CD14-positive monocyte (primary cell): ENCODE data around the gene NXNL1. TPM values are rescaled to one million over a fixed set of nuclear protein-coding genes. Genes with fewer than 3 reads are reported as not detected.

Source experiments
- DNase-seq, 3 donors: peaks; one replicate each; pipeline ENCODE4 v3.0.0-alpha.2; 2011 to 2022
- H2AFZ ChIP-seq: 2 replicates; pipeline ENCODE4 v1.6.0; 2012; ENCODE audit warnings: mild to moderate bottlenecking, low read depth, low read length, inconsistent platforms; ENCODE audit not compliant: insufficient read depth, poor library complexity, severe bottlenecking
- H3K27ac ChIP-seq, 2 donors: 1 replicate in 1 of 2; 2 replicates in 1 of 2; pipeline ENCODE4 v1.5.1; 2012 to 2013; ENCODE audit warnings: low read length in 2 of 2, control low read depth in 1 of 2, inconsistent platforms in 1 of 2, low read depth in 1 of 2, mild to moderate bottlenecking in 1 of 2
- H3K27me3 ChIP-seq, 2 donors: one replicate each; pipeline versions ENCODE4 v1.6.0 to v1.6.1; 2011 to 2013; ENCODE audit warnings: low read length in 2 of 2; ENCODE audit not compliant: control insufficient read depth in 2 of 2, insufficient read depth in 2 of 2
- H3K36me3 ChIP-seq, 2 donors: replicated peaks in 1 of 2; 1 replicate in 1 of 2; 2 replicates in 1 of 2; pipeline versions ENCODE4 v1.5.1 to v1.6.1; 2012 to 2013; ENCODE audit warnings: low read length in 2 of 2, control low read depth in 1 of 2, inconsistent platforms in 1 of 2, mild to moderate bottlenecking in 1 of 2; ENCODE audit not compliant: insufficient read depth in 2 of 2, control insufficient read depth in 1 of 2
- H3K4me1 ChIP-seq, 2 donors: 1 replicate in 1 of 2; 2 replicates in 1 of 2; pipeline versions ENCODE4 v1.5.1 to v1.6.1; 2012 to 2013; ENCODE audit warnings: low read length in 2 of 2, control low read depth in 1 of 2, inconsistent platforms in 1 of 2, mild to moderate bottlenecking in 1 of 2, moderate library complexity in 1 of 2; ENCODE audit not compliant: insufficient read depth in 2 of 2, control insufficient read depth in 1 of 2
- H3K4me2 ChIP-seq: replicated peaks from 2 replicates; pipeline ENCODE3; 2012; ENCODE audit warnings: low read length, moderate library complexity, mild to moderate bottlenecking; ENCODE audit not compliant: poor library complexity, severe bottlenecking; ENCODE audit errors: extremely low read depth
- H3K4me3 ChIP-seq, 3 experiments: fragments of 200-600 bp in 1 of 3; sonication (generic) in 1 of 3; replicated peaks in 1 of 3; 1 replicate in 2 of 3; 2 replicates in 1 of 3; pipeline ENCODE4 v1.5.1; 2011 to 2013; ENCODE audit warnings: low read length in 3 of 3, mild to moderate bottlenecking in 3 of 3, control low read depth in 2 of 3, low read depth in 2 of 3, inconsistent platforms in 1 of 3, moderate library complexity in 1 of 3
- H3K79me2 ChIP-seq: 2 replicates; pipeline ENCODE4 v1.6.0; 2012; ENCODE audit warnings: mild to moderate bottlenecking, control low read depth, inconsistent platforms, low read length, moderate library complexity; ENCODE audit not compliant: insufficient read depth
- H3K9ac ChIP-seq: 2 replicates; pipeline ENCODE4 v1.6.0; 2017; ENCODE audit warnings: low read length, mild to moderate bottlenecking; ENCODE audit not compliant: insufficient read depth, poor library complexity, severe bottlenecking
- H3K9me3 ChIP-seq, 2 donors: replicated peaks in 1 of 2; 1 replicate in 1 of 2; 2 replicates in 1 of 2; pipeline versions ENCODE4 v1.5.1 to v1.6.1; 2012 to 2013; ENCODE audit warnings: low read length in 2 of 2, control low read depth in 1 of 2; ENCODE audit not compliant: control insufficient read depth in 1 of 2, insufficient read depth in 1 of 2
- H4K20me1 ChIP-seq: 2 replicates; pipeline ENCODE4 v1.6.0; 2012; ENCODE audit warnings: mild to moderate bottlenecking, low read length, control low read depth, moderate library complexity; ENCODE audit not compliant: insufficient read depth
- H3K27ac Mint-ChIP-seq, 7 donors: one replicate each; pipeline ENCODE4 v1.8.0; 2020; ENCODE audit warnings: mild to moderate bottlenecking in 7 of 7, mixed read lengths in 7 of 7, moderate library complexity in 6 of 7, inconsistent platforms in 2 of 7
- H3K27me3 Mint-ChIP-seq, 3 donors: one replicate each; pipeline ENCODE4 v1.8.0; 2021 to 2022; ENCODE audit warnings: low read depth in 3 of 3, mild to moderate bottlenecking in 3 of 3, mixed read lengths in 3 of 3, moderate library complexity in 3 of 3, inconsistent platforms in 1 of 3
- H3K36me3 Mint-ChIP-seq, 2 donors: one replicate each; pipeline ENCODE4 v1.8.0; 2020; ENCODE audit warnings: mixed read lengths in 2 of 2, inconsistent platforms in 1 of 2, mild to moderate bottlenecking in 1 of 2
- H3K4me1 Mint-ChIP-seq: one replicate; pipeline ENCODE4 v1.8.0; 2020; ENCODE audit warnings: mild to moderate bottlenecking, mixed read lengths
- H3K4me3 Mint-ChIP-seq, 2 donors: one replicate each; pipeline ENCODE4 v1.8.0; 2020; ENCODE audit warnings: mild to moderate bottlenecking in 2 of 2, mixed read lengths in 2 of 2, moderate library complexity in 1 of 2
- H3K9me3 Mint-ChIP-seq, 7 donors: one replicate each; pipeline ENCODE4 v1.8.0; 2020 to 2022; ENCODE audit warnings: mixed read lengths in 7 of 7, mild to moderate bottlenecking in 6 of 7, moderate library complexity in 6 of 7, inconsistent platforms in 2 of 7
- CTCF ChIP-seq: fragments of 200-600 bp; IDR thresholded peaks from one replicate; pipeline ENCODE4 v1.8.0; 2022; ENCODE audit warnings: antibody characterized with exemption, mild to moderate bottlenecking
- WGBS: methylation state at CpG from one replicate; pipeline ENCODE4 v1.1.5; 2013; ENCODE audit warnings: missing lambda C conversion rate; ENCODE audit not compliant: insufficient coverage; 5-methylcytosine and 5-hydroxymethylcytosine counted together
- intact Hi-C, 2 donors: fragments of 100-400 bp; cut with micrococcal nuclease; formaldehyde crosslinking; loops; one replicate each; pipeline versions ENCODE4 v1.15.0 to v1.15.1; 2023
- polyA plus RNA-seq, 3 donors: library from polyadenylated mRNA; depleted of rRNA in 1 of 3; unstranded in 2 of 3; stranded (reverse) in 1 of 3; fragments of 300-500 nt in 2 of 3; fragments of >200 nt in 1 of 3; fragmentation: Illumina TruSeq in 2 of 3; gene quantifications; 1 replicate in 2 of 3; 2 replicates in 1 of 3; pipeline ENCODE4 v1.2.3, GENCODE V29; 2012 to 2021

Gene NXNL1
- polyA plus RNA-seq, 3 donors: not detected

DNA sequence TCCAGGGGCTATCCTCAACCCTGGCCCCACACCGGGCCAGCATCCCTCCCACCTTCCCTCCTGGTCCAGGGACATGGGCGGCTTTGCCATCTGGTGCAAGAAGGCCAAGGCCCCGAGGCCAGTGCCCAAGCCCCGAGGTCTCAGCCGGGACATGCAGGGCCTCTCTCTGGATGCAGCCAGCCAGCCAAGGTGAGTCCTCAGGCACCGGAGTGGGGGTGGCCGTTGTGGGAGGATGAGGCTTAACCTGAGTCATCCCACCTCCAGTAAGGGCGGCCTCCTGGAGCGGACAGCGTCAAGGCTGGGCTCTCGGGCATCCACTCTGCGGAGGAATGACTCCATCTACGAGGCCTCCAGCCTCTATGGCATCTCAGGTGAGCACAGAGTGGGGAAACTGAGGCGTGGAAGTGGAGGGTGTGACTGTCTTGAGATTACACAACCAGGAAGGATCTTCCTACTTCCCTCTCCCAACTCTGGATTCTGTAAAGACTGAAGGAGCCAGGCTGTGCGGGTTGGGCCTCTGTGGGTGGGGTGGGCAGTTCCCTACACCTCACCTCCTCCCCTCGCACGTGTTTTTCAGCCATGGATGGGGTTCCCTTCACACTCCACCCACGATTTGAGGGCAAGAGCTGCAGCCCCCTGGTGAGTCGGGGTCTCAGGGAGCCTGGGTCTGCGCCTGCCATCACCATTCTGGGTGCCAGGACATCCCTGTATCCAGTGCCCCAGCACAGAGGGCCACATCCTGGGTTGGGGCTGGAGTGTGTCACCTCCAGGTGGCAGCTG, 37.1 kb downstream of the NXNL1 start:
- H3K27ac Mint-ChIP-seq: no peak overlapping the region
- Histone ChIP-seq H2AFZ (no peak overlapping the region), H3K9ac (no peak overlapping the region), H3K4me2 (no peak overlapping the region), H3K9me3 (no peaks in the 10 kb centered on the region), H3K27me3 (no peaks in the 10 kb centered on the region), H3K36me3 (peaks cover 8 to 22% of the 10 kb centered on the region in 2 donors), H3K79me2 (no peaks in the 10 kb centered on the region), H3K4me1 (peaks cover 15 to 29% of the 10 kb centered on the region in 2 donors), H4K20me1 (no peaks in the 10 kb centered on the region), H3K4me3 (no peak overlapping the region), H3K27ac (no peak overlapping the region)
- 100% methylated on average over 3 of the region's 20 CpGs for WGBS
- H3K27me3 Mint-ChIP-seq: peaks cover 0 to 4% (median 0%) of the 10 kb centered on the region in 3 donors
- H3K9me3 Mint-ChIP-seq: peaks cover 0 to 2% (median 0%) of the 10 kb centered on the region in 7 donors
- no peak overlapping the region for H3K4me3 Mint-ChIP-seq
- DNase-seq: no peak
- intact Hi-C loops: no loop called here
- H3K4me1 Mint-ChIP-seq: peaks cover 24% of the 10 kb centered on the region
- H3K36me3 Mint-ChIP-seq: peaks cover 16 to 29% of the 10 kb centered on the region in 2 donors
- no peak for TF ChIP-seq CTCF

- Histone ChIP-seq H3K4me1 (peaks cover 15 to 29% of the 10 kb centered on the region in 2 donors), H3K79me2 (no peaks in the 10 kb centered on the region), H4K20me1 (no peaks in the 10 kb centered on the region), H3K36me3 (peaks cover 8 to 22% of the 10 kb centered on the region in 2 donors), H3K27ac (no peak overlapping the region), H2AFZ (no peak overlapping the region), H3K9ac (no peak overlapping the region), H3K4me3 (no peak overlapping the region), H3K4me2 (no peak overlapping the region), H3K9me3 (no peaks in the 10 kb centered on the region), H3K27me3 (no peaks in the 10 kb centered on the region)
- peaks cover 18 to 31% of the 10 kb centered on the region in 2 donors for H3K36me3 Mint-ChIP-seq
- peaks cover 24% of the 10 kb centered on the region for H3K4me1 Mint-ChIP-seq
- H3K4me3 Mint-ChIP-seq: no peak overlapping the region
- intact Hi-C loops: loop anchor here in 1 of 2 donors (2.0 kb wide), 1 partner anchor 15 kb away; no protein-coding TSS in a partner anchor
- no peak overlapping the region for H3K27ac Mint-ChIP-seq
- no peak for DNase-seq
- H3K9me3 Mint-ChIP-seq: no peaks in the 10 kb centered on the region
- no peak for TF ChIP-seq CTCF
- peaks cover 0 to 2% (median 0%) of the 10 kb centered on the region in 3 donors for H3K27me3 Mint-ChIP-seq
- WGBS: 97% methylated on average over 3 of the region's 4 CpGs
Measured at GRCh38 chr19:17421942-17422341, 38.8 kb downstream of the NXNL1 start.
